Central memory CD8-positive, alpha-beta T cell (primary cell): ENCODE measurements around the gene HS3ST4.

Experiments used
- ATAC-seq: fragments of 150-1000 bp; cut with Tn5 transposase; replicated peaks from 2 replicates; pipeline ENCODE4 v1.10.0; 2022; ENCODE audit warnings: mild to moderate bottlenecking, moderate FRiP score, moderate number of reproducible peaks; ENCODE audit not compliant: poor library complexity, severe bottlenecking; ENCODE audit errors: extremely low read depth
- DNase-seq, 2 donors: peaks; one replicate each; pipeline ENCODE4 v3.0.0; 2021; ENCODE audit warnings: low spot score in 2 of 2
- H3K27ac Mint-ChIP-seq: one replicate; pipeline ENCODE4 v1.8.0; 2022; ENCODE audit warnings: low read depth, mild to moderate bottlenecking, moderate library complexity, mixed read lengths
- H3K27me3 Mint-ChIP-seq: one replicate; pipeline ENCODE4 v1.8.0; 2022; ENCODE audit warnings: mixed read lengths
- H3K36me3 Mint-ChIP-seq: one replicate; pipeline ENCODE4 v1.8.0; 2022; ENCODE audit warnings: mild to moderate bottlenecking, moderate library complexity, mixed read lengths; ENCODE audit not compliant: insufficient read depth
- H3K4me1 Mint-ChIP-seq: one replicate; pipeline ENCODE4 v1.8.0; 2022; ENCODE audit warnings: mixed read lengths
- H3K4me3 Mint-ChIP-seq: one replicate; pipeline ENCODE4 v1.8.0; 2022; ENCODE audit warnings: mild to moderate bottlenecking, moderate library complexity, mixed read lengths
- H3K9me3 Mint-ChIP-seq: one replicate; pipeline ENCODE4 v1.8.0; 2022; ENCODE audit warnings: mixed read lengths

The HS3ST4 gene

DNA sequence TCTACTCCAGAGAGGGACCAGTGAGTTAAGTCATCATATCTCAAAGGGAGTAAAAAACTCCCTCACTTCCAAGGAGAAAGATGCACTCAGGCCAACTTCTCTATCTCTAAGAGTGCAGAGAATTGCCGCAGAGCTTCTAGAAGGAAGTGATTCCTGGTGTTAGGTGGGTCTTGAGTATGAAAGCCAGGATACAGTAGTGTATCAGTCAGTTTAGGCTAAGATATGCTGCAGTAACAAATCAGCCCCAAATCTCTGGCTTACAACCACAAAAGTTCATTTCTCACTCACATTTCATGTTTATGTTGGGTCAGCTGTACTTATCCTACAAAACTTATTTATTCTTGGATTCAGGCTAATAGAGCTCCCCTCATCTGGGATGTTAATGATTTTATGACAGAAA lies 106.3 kb downstream of the HS3ST4 start:
- Mint-ChIP-seq H3K27ac (no peak overlapping the region), H3K9me3 (no peaks in the 10 kb centered on the region), H3K27me3 (peaks cover 39% of the 10 kb centered on the region), H3K4me3 (no peak overlapping the region), H3K36me3 (no peaks in the 10 kb centered on the region), H3K4me1 (no peaks in the 10 kb centered on the region)
- no peak for ATAC-seq
- DNase-seq: no peak

DNA sequence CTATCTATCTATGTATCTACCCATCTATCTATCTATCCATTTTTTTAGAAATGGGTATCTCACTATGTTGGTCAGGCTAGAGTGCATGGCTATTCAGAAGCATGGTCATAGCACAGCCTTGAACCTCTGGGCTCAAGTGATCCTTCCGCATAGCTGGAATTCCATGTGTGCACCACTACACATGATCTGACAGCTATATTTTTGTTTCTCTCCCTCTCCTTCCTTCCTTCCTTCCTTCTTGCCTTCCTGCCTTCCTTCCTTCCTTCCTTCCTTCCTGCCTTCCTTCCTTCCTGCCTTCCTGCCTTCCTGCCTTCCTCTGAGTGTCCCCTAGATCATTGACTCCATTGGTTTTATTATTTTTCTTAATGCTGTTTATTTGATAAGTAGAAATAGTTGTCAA lies 108.1 kb downstream of the HS3ST4 start:
- no peak for ATAC-seq
- no peak overlapping the region for H3K27ac Mint-ChIP-seq
- H3K4me1 Mint-ChIP-seq: no peaks in the 10 kb centered on the region
- no peaks in the 10 kb centered on the region for H3K36me3 Mint-ChIP-seq
- H3K4me3 Mint-ChIP-seq: no peak overlapping the region
- no peaks in the 10 kb centered on the region for H3K9me3 Mint-ChIP-seq
- H3K27me3 Mint-ChIP-seq: peaks cover 39% of the 10 kb centered on the region
- no peak for DNase-seq

DNA sequence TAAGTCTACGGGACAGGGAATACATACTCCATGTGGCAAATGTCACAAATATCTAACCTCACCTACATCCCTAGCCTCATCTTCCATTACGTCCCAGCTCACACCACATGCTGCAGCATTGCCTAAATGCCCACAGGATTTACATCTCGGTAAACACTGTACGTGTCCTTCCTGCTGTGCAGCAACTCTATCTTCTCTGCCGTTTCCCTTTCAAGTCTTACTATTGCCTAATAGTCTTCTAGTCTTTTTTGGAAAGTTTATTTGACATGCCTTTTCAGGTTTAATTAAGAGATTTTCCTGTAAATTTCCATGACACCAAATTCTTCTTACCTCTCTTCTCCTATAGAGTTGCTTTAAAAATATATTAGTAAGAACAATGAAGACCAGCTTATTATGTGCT lies 120.5 kb downstream of the HS3ST4 start:
- H3K9me3 Mint-ChIP-seq: no peaks in the 10 kb centered on the region

GRCh38 chr16:25817295-25817694 lies 125.5 kb downstream of the HS3ST4 start:
- Mint-ChIP-seq H3K36me3 (no peaks in the 10 kb centered on the region), H3K4me3 (no peak overlapping the region), H3K27me3 (peaks cover 27% of the 10 kb centered on the region), H3K4me1 (no peaks in the 10 kb centered on the region), H3K9me3 (no peaks in the 10 kb centered on the region), H3K27ac (no peak overlapping the region)
- no peak for ATAC-seq
- DNase-seq: no peak

More for the DNA sequence above, 120.5 kb downstream of the HS3ST4 start:
- H3K4me1 Mint-ChIP-seq: no peaks in the 10 kb centered on the region
- H3K36me3 Mint-ChIP-seq: no peaks in the 10 kb centered on the region
- no peak for ATAC-seq
- no peak overlapping the region for H3K27ac Mint-ChIP-seq
- DNase-seq: no peak
- H3K27me3 Mint-ChIP-seq: peaks cover 62% of the 10 kb centered on the region
- no peak overlapping the region for H3K4me3 Mint-ChIP-seq

DNA sequence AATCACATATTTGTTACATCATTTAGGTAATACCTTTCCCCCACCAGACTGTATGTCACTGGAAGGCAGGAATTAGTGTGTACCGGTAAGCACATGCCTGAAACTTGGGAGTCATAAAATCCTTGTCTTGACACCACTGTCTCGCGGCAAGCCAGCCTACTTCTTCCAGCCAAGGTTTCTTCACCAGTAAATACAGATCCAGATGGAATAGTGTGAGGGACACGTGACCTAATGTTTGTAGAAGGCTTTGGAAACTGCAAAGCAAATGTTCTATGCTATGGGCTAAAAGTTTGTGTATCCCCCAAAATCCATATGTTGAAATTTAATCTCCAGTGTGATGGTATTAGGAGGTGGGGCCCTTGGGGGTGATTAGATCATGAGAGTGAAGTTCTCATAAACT lies 126.1 kb downstream of the HS3ST4 start:
- Mint-ChIP-seq H3K4me3 (no peak overlapping the region), H3K9me3 (no peaks in the 10 kb centered on the region), H3K27me3 (peaks cover 21% of the 10 kb centered on the region), H3K36me3 (no peaks in the 10 kb centered on the region), H3K27ac (no peak overlapping the region), H3K4me1 (no peaks in the 10 kb centered on the region)
- no peak for ATAC-seq
- DNase-seq: no peak

- no peak overlapping the region for H3K4me3 Mint-ChIP-seq
- H3K4me1 Mint-ChIP-seq: no peaks in the 10 kb centered on the region
- no peak overlapping the region for H3K27ac Mint-ChIP-seq
- no peaks in the 10 kb centered on the region for H3K9me3 Mint-ChIP-seq
- ATAC-seq (no peak), DNase-seq (no peak)
- no peaks in the 10 kb centered on the region for H3K36me3 Mint-ChIP-seq
- peaks cover 27% of the 10 kb centered on the region for H3K27me3 Mint-ChIP-seq
Observed at GRCh38 chr16:25823891-25824290, 132.1 kb downstream of the HS3ST4 start.

DNA sequence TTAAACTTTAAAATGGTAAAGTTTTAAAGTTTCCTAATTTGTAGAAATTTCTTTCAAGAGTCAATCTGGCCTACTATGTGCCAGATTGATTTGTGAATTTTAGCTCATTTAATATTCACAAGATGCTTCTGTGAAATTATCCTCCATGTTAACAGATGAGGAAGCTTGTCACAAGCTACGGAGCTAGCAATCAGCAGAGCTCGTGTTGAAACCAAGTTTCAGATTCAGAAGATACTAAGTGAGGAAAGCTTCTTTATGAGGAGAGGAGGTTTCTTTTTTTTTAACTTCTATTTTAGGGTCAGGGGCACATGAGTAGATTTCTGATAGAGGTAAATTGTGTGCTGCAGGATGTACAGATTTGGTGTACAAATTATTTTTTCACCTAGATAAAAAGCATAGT lies 135.9 kb downstream of the HS3ST4 start:
- Mint-ChIP-seq H3K27me3 (peaks cover 49% of the 10 kb centered on the region), H3K9me3 (no peaks in the 10 kb centered on the region), H3K27ac (no peak overlapping the region), H3K36me3 (no peaks in the 10 kb centered on the region), H3K4me3 (no peak overlapping the region), H3K4me1 (no peaks in the 10 kb centered on the region)
- ATAC-seq (no peak), DNase-seq (no peak)

DNA sequence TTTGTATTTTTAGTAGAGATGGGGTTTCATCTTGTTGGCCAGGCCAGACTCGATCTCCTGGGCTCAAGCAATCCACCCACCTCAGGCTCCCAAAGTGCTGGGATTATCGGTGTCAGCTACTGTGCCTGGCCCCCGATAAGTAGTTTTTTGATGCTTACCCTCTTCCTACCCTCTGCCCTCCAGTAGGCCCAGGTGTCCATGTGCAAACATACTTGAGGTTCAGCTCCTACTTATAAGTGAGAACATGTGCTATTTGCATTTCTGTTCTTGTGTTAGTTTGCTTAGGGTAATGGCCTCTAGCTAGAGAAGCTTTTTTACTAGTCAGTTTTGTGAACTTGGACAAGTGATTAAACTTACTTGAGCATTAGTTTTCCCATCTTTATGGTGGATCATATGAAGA lies 136.8 kb downstream of the HS3ST4 start:
- Mint-ChIP-seq H3K27ac (no peak overlapping the region), H3K4me1 (no peaks in the 10 kb centered on the region), H3K9me3 (no peaks in the 10 kb centered on the region), H3K27me3 (peaks cover 49% of the 10 kb centered on the region), H3K36me3 (no peaks in the 10 kb centered on the region), H3K4me3 (no peak overlapping the region)
- DNase-seq (no peak), ATAC-seq (no peak)

GRCh38 chr16:25832291-25832690 lies 140.5 kb downstream of the HS3ST4 start:
- H3K36me3 Mint-ChIP-seq: no peaks in the 10 kb centered on the region
- H3K27ac Mint-ChIP-seq: no peak overlapping the region
- no peaks in the 10 kb centered on the region for H3K9me3 Mint-ChIP-seq
- ATAC-seq: no peak
- DNase-seq: no peak
- peaks cover 39% of the 10 kb centered on the region for H3K27me3 Mint-ChIP-seq
- no peak overlapping the region for H3K4me3 Mint-ChIP-seq
- no peaks in the 10 kb centered on the region for H3K4me1 Mint-ChIP-seq

- ATAC-seq (no peak), DNase-seq (no peak)
- H3K36me3 Mint-ChIP-seq: no peaks in the 10 kb centered on the region
- no peak overlapping the region for H3K27ac Mint-ChIP-seq
- peaks cover 44% of the 10 kb centered on the region for H3K27me3 Mint-ChIP-seq
- no peaks in the 10 kb centered on the region for H3K4me1 Mint-ChIP-seq
- H3K9me3 Mint-ChIP-seq: no peaks in the 10 kb centered on the region
- H3K4me3 Mint-ChIP-seq: no peak overlapping the region
Observed at GRCh38 chr16:25834101-25834500, 142.3 kb downstream of the HS3ST4 start.

- no peak overlapping the region for H3K4me3 Mint-ChIP-seq
- ATAC-seq (no peak), DNase-seq (no peak)
- no peaks in the 10 kb centered on the region for H3K4me1 Mint-ChIP-seq
- H3K36me3 Mint-ChIP-seq: no peaks in the 10 kb centered on the region
- peaks cover 48% of the 10 kb centered on the region for H3K27me3 Mint-ChIP-seq
- H3K27ac Mint-ChIP-seq: no peak overlapping the region
- H3K9me3 Mint-ChIP-seq: no peaks in the 10 kb centered on the region
Observed at GRCh38 chr16:25835126-25835525, 143.4 kb downstream of the HS3ST4 start.

DNA sequence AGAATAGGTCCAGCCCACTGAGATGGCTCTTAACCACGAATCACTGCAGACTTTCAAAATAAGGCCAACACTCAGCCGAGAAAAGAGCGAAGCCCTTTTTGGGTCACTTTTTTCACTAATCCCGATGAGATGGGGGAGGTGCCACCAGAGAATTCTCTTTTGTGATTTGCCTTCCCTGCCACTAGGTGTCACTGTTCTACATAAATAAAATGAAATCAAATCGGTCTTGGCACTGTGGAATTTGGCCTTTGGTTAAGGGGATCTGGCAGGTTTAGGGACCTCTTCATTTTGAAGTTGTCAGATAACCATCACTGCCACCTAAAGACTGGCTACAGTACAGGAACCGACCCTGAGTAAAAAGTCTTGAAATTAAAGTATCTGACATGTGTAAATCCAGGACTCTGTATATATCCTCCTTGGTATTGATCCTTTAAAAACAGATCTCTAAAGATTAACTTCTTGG lies 147.0 kb downstream of the HS3ST4 start:
- no peak overlapping the region for H3K4me3 Mint-ChIP-seq
- no peak overlapping the region for H3K27ac Mint-ChIP-seq
- no peak for DNase-seq
- peaks cover 28% of the 10 kb centered on the region for H3K27me3 Mint-ChIP-seq
- no peaks in the 10 kb centered on the region for H3K36me3 Mint-ChIP-seq
- no peak for ATAC-seq
- H3K4me1 Mint-ChIP-seq: no peaks in the 10 kb centered on the region
- H3K9me3 Mint-ChIP-seq: no peaks in the 10 kb centered on the region

GRCh38 chr16:25841761-25842160 lies 150.0 kb downstream of the HS3ST4 start:
- DNase-seq: no peak
- ATAC-seq: no peak
- H3K9me3 Mint-ChIP-seq: no peaks in the 10 kb centered on the region
- no peak overlapping the region for H3K27ac Mint-ChIP-seq
- H3K27me3 Mint-ChIP-seq: peaks cover 44% of the 10 kb centered on the region
- no peaks in the 10 kb centered on the region for H3K36me3 Mint-ChIP-seq
- H3K4me3 Mint-ChIP-seq: no peak overlapping the region
- H3K4me1 Mint-ChIP-seq: no peaks in the 10 kb centered on the region

DNA sequence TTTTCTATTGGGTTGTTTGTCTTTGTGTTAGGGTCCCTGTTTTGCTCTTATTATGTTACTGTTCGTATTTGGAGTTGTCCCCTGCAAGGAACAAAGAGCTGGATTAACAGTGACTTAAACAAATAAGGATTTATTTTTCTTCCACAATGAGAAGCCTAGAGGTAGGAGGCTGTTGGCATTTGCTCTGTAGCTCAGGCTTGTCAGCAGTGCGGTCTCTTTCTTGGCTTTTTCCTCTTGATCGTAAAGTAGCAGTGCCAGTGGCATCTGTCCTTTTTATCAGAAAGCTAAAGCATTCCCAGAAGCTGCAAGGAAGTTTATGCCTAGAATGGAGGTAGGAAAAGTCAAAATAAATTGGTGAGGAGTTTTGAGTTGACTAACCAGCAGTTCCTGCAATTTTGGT lies 154.1 kb downstream of the HS3ST4 start:
- DNase-seq (no peak), ATAC-seq (no peak)
- Mint-ChIP-seq H3K4me3 (no peak overlapping the region), H3K36me3 (no peaks in the 10 kb centered on the region), H3K27me3 (peaks cover 33% of the 10 kb centered on the region), H3K4me1 (no peaks in the 10 kb centered on the region), H3K9me3 (no peaks in the 10 kb centered on the region), H3K27ac (no peak overlapping the region)
